NCI-H1436 (cell line): ENCODE data around the gene MEX3C.

Source experiments
- DNase-seq: peaks from one replicate; lab custom pipeline; 2025; lab: John Stamatoyannopoulos, UW

MEX3C gene

GRCh38 chr18:51153659-51154371 is 43.7 kb downstream of the MEX3C start:
- no peak for DNase-seq

- DNase-seq: no peak
Observed at GRCh38 chr18:51151568-51152511, 45.6 kb downstream of the MEX3C start.

GRCh38 chr18:51151185-51151567 is 46.3 kb downstream of the MEX3C start:
- no peak for DNase-seq

- DNase-seq: no peak
Observed at GRCh38 chr18:51150113-51150700, 47.3 kb downstream of the MEX3C start.

- DNase-seq: no peak
Observed at GRCh38 chr18:51149670-51150069, 47.8 kb downstream of the MEX3C start.

- no peak for DNase-seq
Observed at GRCh38 chr18:51146909-51147308, 50.6 kb downstream of the MEX3C start.

- DNase-seq: no peak
Observed at GRCh38 chr18:51138936-51139335, 58.5 kb downstream of the MEX3C start.

GRCh38 chr18:51137891-51138290 is 59.6 kb downstream of the MEX3C start:
- no peak for DNase-seq

- no peak for DNase-seq
Observed at GRCh38 chr18:51137026-51137729, 60.3 kb downstream of the MEX3C start.

GRCh38 chr18:51135795-51136194 is 61.7 kb downstream of the MEX3C start:
- DNase-seq: peak; percentile 8

- DNase-seq: no peak
Observed at GRCh38 chr18:51135364-51135763, 62.1 kb downstream of the MEX3C start.

- no peak for DNase-seq
Observed at GRCh38 chr18:51134721-51135120, 62.8 kb downstream of the MEX3C start.

- no peak for DNase-seq
Observed at GRCh38 chr18:51133580-51134160, 63.8 kb downstream of the MEX3C start.

- DNase-seq: no peak
Observed at GRCh38 chr18:51132256-51132935, 65.1 kb downstream of the MEX3C start.

GRCh38 chr18:51128533-51128932 is 68.9 kb downstream of the MEX3C start:
- DNase-seq: no peak

GRCh38 chr18:51127664-51128063 is 69.8 kb downstream of the MEX3C start:
- no peak for DNase-seq

- DNase-seq: no peak
Observed at GRCh38 chr18:51125976-51126375, 71.5 kb downstream of the MEX3C start.
